ENCODE measurements around the gene OPCML.

DNA sequence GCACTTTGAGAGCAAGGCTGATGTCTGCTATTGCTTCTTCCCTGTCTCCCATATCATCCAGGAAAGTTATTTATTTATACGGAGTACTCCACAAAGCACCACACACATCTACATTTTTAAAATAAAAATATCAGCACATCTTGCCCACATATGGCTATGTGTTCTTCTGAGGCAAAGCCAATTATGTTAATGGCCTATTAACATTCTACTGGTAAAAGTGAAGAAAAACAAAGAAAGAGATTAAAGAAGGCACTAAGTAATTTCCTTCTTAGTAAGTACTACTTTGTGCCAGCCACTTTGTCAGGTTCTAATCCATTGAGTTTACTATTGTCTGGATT, 548.7 kb downstream of the OPCML start:
- TF ChIP-seq, protein P1, sequence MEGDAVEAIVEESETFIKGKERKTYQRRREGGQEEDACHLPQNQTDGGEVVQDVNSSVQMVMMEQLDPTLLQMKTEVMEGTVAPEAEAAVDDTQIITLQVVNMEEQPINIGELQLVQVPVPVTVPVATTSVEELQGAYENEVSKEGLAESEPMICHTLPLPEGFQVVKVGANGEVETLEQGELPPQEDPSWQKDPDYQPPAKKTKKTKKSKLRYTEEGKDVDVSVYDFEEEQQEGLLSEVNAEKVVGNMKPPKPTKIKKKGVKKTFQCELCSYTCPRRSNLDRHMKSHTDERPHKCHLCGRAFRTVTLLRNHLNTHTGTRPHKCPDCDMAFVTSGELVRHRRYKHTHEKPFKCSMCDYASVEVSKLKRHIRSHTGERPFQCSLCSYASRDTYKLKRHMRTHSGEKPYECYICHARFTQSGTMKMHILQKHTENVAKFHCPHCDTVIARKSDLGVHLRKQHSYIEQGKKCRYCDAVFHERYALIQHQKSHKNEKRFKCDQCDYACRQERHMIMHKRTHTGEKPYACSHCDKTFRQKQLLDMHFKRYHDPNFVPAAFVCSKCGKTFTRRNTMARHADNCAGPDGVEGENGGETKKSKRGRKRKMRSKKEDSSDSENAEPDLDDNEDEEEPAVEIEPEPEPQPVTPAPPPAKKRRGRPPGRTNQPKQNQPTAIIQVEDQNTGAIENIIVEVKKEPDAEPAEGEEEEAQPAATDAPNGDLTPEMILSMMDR (IDR thresholded peaks at IDR 0.05): no peak
- no peak for TF ChIP-seq SIN3A (IDR thresholded peaks at IDR 0.05; ENCODE audit: borderline replicate concordance, insufficient read depth, low read depth, low read length)
- TF ChIP-seq, protein P2, sequence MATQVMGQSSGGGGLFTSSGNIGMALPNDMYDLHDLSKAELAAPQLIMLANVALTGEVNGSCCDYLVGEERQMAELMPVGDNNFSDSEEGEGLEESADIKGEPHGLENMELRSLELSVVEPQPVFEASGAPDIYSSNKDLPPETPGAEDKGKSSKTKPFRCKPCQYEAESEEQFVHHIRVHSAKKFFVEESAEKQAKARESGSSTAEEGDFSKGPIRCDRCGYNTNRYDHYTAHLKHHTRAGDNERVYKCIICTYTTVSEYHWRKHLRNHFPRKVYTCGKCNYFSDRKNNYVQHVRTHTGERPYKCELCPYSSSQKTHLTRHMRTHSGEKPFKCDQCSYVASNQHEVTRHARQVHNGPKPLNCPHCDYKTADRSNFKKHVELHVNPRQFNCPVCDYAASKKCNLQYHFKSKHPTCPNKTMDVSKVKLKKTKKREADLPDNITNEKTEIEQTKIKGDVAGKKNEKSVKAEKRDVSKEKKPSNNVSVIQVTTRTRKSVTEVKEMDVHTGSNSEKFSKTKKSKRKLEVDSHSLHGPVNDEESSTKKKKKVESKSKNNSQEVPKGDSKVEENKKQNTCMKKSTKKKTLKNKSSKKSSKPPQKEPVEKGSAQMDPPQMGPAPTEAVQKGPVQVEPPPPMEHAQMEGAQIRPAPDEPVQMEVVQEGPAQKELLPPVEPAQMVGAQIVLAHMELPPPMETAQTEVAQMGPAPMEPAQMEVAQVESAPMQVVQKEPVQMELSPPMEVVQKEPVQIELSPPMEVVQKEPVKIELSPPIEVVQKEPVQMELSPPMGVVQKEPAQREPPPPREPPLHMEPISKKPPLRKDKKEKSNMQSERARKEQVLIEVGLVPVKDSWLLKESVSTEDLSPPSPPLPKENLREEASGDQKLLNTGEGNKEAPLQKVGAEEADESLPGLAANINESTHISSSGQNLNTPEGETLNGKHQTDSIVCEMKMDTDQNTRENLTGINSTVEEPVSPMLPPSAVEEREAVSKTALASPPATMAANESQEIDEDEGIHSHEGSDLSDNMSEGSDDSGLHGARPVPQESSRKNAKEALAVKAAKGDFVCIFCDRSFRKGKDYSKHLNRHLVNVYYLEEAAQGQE (IDR thresholded peaks at IDR 0.05; ENCODE audit: insufficient read depth in 1 of 2, low read depth in 2 of 2, low read length in 1 of 2): no peak
